Astrocyte (in vitro differentiated cells and primary cell): ENCODE measurements around the gene CASP2. TPM values are rescaled to one million over a fixed set of nuclear protein-coding genes. Genes with fewer than 3 reads are reported as not detected.

Experiments used
- DNase-seq: peaks from one replicate; pipeline ENCODE4 v3.0.0-alpha.2; 2010; ENCODE audit warnings: low read depth
- FAIRE-seq: peaks from 2 replicates; lab custom pipeline; 2011; peaks lifted over from hg19 to GRCh38; lab: Jason Lieb, UNC
- H2AFZ ChIP-seq: 2 replicates; pipeline ENCODE4 v1.6.0; 2012; ENCODE audit warnings: low read depth, low read length, inconsistent platforms
- H3K27ac ChIP-seq: 2 replicates; pipeline ENCODE4 v1.5.1; 2011; ENCODE audit warnings: low read depth, low read length, inconsistent platforms
- H3K27me3 ChIP-seq: 2 replicates; pipeline ENCODE4 v1.6.0; 2011; ENCODE audit warnings: low read length, inconsistent platforms; ENCODE audit not compliant: insufficient read depth
- H3K36me3 ChIP-seq: 2 replicates; pipeline ENCODE4 v1.5.1; 2011; ENCODE audit warnings: low read length, inconsistent platforms; ENCODE audit not compliant: insufficient read depth
- H3K4me1 ChIP-seq: 2 replicates; pipeline ENCODE4 v1.5.1; 2011; ENCODE audit warnings: low read length, inconsistent platforms; ENCODE audit not compliant: insufficient read depth
- H3K4me2 ChIP-seq: 2 replicates; pipeline ENCODE4 v1.6.0; 2012; ENCODE audit warnings: low read length, inconsistent platforms
- H3K4me3 ChIP-seq: 2 replicates; pipeline ENCODE4 v1.5.1; 2011; ENCODE audit warnings: low read depth, mild to moderate bottlenecking, low read length, inconsistent platforms; ENCODE audit not compliant: insufficient read depth
- H3K79me2 ChIP-seq: 2 replicates; pipeline ENCODE4 v1.6.0; 2012; ENCODE audit warnings: mild to moderate bottlenecking, low read length, inconsistent platforms; ENCODE audit not compliant: insufficient read depth
- H3K9ac ChIP-seq: 2 replicates; pipeline ENCODE4 v1.6.0; 2012; ENCODE audit warnings: mild to moderate bottlenecking, low read length, inconsistent platforms
- H3K9me3 ChIP-seq: 2 replicates; pipeline ENCODE4 v1.5.1; 2012; ENCODE audit warnings: low read depth, mild to moderate bottlenecking, low read length, inconsistent platforms; ENCODE audit not compliant: insufficient read depth
- H4K20me1 ChIP-seq: 2 replicates; pipeline ENCODE4 v1.6.0; 2012; ENCODE audit warnings: low read length, inconsistent platforms; ENCODE audit not compliant: insufficient read depth
- H3K27ac Mint-ChIP-seq: one replicate; pipeline ENCODE4 v1.8.0; 2021; ENCODE audit warnings: mild to moderate bottlenecking, mixed read lengths; ENCODE audit not compliant: unreplicated experiment
- H3K27me3 Mint-ChIP-seq: one replicate; pipeline ENCODE4 v1.8.0; 2021; ENCODE audit warnings: low read depth, mixed read lengths; ENCODE audit not compliant: unreplicated experiment
- H3K36me3 Mint-ChIP-seq: one replicate; pipeline ENCODE4 v1.8.0; 2021; ENCODE audit warnings: low read depth, mixed read lengths; ENCODE audit not compliant: unreplicated experiment
- H3K4me1 Mint-ChIP-seq: one replicate; pipeline ENCODE4 v1.8.0; 2021; ENCODE audit warnings: low read depth, mixed read lengths; ENCODE audit not compliant: unreplicated experiment
- H3K4me3 Mint-ChIP-seq: one replicate; pipeline ENCODE4 v1.8.0; 2021; ENCODE audit warnings: mild to moderate bottlenecking, moderate library complexity, mixed read lengths; ENCODE audit not compliant: unreplicated experiment
- H3K9me3 Mint-ChIP-seq: one replicate; pipeline ENCODE4 v1.8.0; 2021; ENCODE audit warnings: mild to moderate bottlenecking, mixed read lengths; ENCODE audit not compliant: unreplicated experiment
- CTCF ChIP-seq: IDR thresholded peaks from 2 replicates; pipeline ENCODE4 v1.5.1; 2011; ENCODE audit warnings: low read depth, mild to moderate bottlenecking, inconsistent platforms, low read length, moderate library complexity; ENCODE audit not compliant: insufficient read depth
- EZH2 ChIP-seq: IDR thresholded peaks from 2 replicates; pipeline ENCODE4 v1.6.1; 2012; ENCODE audit warnings: mild to moderate bottlenecking, low read length, inconsistent platforms; ENCODE audit not compliant: insufficient read depth
- total RNA-seq: library from RNA; stranded (reverse); gene quantifications from 2 replicates; pipeline ENCODE4 v1.2.1, GENCODE V29; 2021

Gene CASP2
- total RNA-seq, 1 donor from 2014 or later = 38.0 TPM

- Mint-ChIP-seq H3K4me3 (peak overlapping the region; percentile 66), H3K27ac (no peak overlapping the region), H3K27me3 (peaks cover 34% of the 10 kb centered on the region), H3K9me3 (peaks cover 2% of the 10 kb centered on the region), H3K4me1 (peaks cover 9% of the 10 kb centered on the region), H3K36me3 (peaks cover 18% of the 10 kb centered on the region)
- Histone ChIP-seq H3K9ac (no peak overlapping the region), H3K27me3 (peaks cover 18% of the 10 kb centered on the region), H3K79me2 (no peaks in the 10 kb centered on the region), H2AFZ (no peak overlapping the region), H3K4me3 (no peak overlapping the region), H3K4me2 (no peak overlapping the region), H3K27ac (no peak overlapping the region), H3K36me3 (no peaks in the 10 kb centered on the region), H3K9me3 (no peaks in the 10 kb centered on the region), H4K20me1 (no peaks in the 10 kb centered on the region), H3K4me1 (no peaks in the 10 kb centered on the region)
- DNase-seq = no peak
- TF ChIP-seq CTCF = no peak
- no peak for TF ChIP-seq EZH2
- FAIRE-seq = no peak
Observed at GRCh38 chr7:143352531-143353002, 64.4 kb downstream of the CASP2 start.

GRCh38 chr7:143354376-143354775, 66.2 kb downstream of the CASP2 start:
- Histone ChIP-seq H3K4me1 (no peaks in the 10 kb centered on the region), H3K27ac (no peak overlapping the region), H2AFZ (no peak overlapping the region), H4K20me1 (no peaks in the 10 kb centered on the region), H3K9me3 (no peaks in the 10 kb centered on the region), H3K9ac (no peak overlapping the region), H3K27me3 (peaks cover 9% of the 10 kb centered on the region), H3K36me3 (no peaks in the 10 kb centered on the region), H3K4me2 (no peak overlapping the region), H3K4me3 (no peak overlapping the region), H3K79me2 (no peaks in the 10 kb centered on the region)
- TF ChIP-seq EZH2 (no peak), CTCF (no peak)
- peaks cover 2% of the 10 kb centered on the region for H3K9me3 Mint-ChIP-seq
- no peak for DNase-seq
- no peak for FAIRE-seq
- H3K4me1 Mint-ChIP-seq = peaks cover 9% of the 10 kb centered on the region
- H3K27ac Mint-ChIP-seq = no peak overlapping the region
- no peak overlapping the region for H3K4me3 Mint-ChIP-seq
- peaks cover 20% of the 10 kb centered on the region for H3K27me3 Mint-ChIP-seq
- peaks cover 21% of the 10 kb centered on the region for H3K36me3 Mint-ChIP-seq

- Mint-ChIP-seq H3K4me3 (no peak overlapping the region), H3K9me3 (peaks cover 2% of the 10 kb centered on the region), H3K36me3 (peaks cover 24% of the 10 kb centered on the region), H3K27ac (peak overlapping the region; percentile 50), H3K27me3 (peaks cover 20% of the 10 kb centered on the region), H3K4me1 (peaks cover 9% of the 10 kb centered on the region)
- Histone ChIP-seq H4K20me1 (no peaks in the 10 kb centered on the region), H2AFZ (no peak overlapping the region), H3K4me3 (no peak overlapping the region), H3K9me3 (no peaks in the 10 kb centered on the region), H3K27me3 (peaks cover 3% of the 10 kb centered on the region), H3K9ac (no peak overlapping the region), H3K4me2 (no peak overlapping the region), H3K79me2 (no peaks in the 10 kb centered on the region), H3K4me1 (no peaks in the 10 kb centered on the region), H3K27ac (no peak overlapping the region), H3K36me3 (no peaks in the 10 kb centered on the region)
- TF ChIP-seq CTCF (no peak), EZH2 (no peak)
- no peak for FAIRE-seq
- no peak for DNase-seq
Observed at GRCh38 chr7:143354965-143355364, 66.8 kb downstream of the CASP2 start.
